H9 (cell line): ENCODE results near the gene CRHR2. TPM values are rescaled to one million over a fixed set of nuclear protein-coding genes. Genes with fewer than 3 reads are reported as not detected.

Experiments
- DNase-seq: peaks from one replicate; pipeline ENCODE4 v3.0.0-alpha.2; 2017
- H2AFZ ChIP-seq: one replicate; pipeline ENCODE4 v1.6.1; 2013; ENCODE audit warnings: mild to moderate bottlenecking, low read length, control low read depth, moderate library complexity
- H2AK5ac ChIP-seq: 2 replicates; pipeline ENCODE4 v1.6.1; 2013; ENCODE audit warnings: low read length, control low read depth, mixed read lengths; ENCODE audit not compliant: insufficient read length
- H2BK120ac ChIP-seq: one replicate; pipeline ENCODE4 v1.6.1; 2013; ENCODE audit warnings: low read depth, mild to moderate bottlenecking, low read length, control low read depth, inconsistent platforms; ENCODE audit not compliant: poor library complexity, severe bottlenecking
- H2BK12ac ChIP-seq: 2 replicates; pipeline ENCODE4 v1.6.1; 2013; ENCODE audit warnings: low read length, control low read depth, mixed read lengths, low read depth; ENCODE audit not compliant: insufficient read length
- H2BK15ac ChIP-seq: 2 replicates; pipeline ENCODE4 v1.6.1; 2013; ENCODE audit warnings: low read depth, low read length, control low read depth
- H2BK20ac ChIP-seq: one replicate; pipeline ENCODE4 v1.6.1; 2013; ENCODE audit warnings: low read depth, mild to moderate bottlenecking, low read length, control low read depth, inconsistent platforms; ENCODE audit not compliant: poor library complexity, severe bottlenecking
- H2BK5ac ChIP-seq: 2 replicates; pipeline ENCODE4 v1.6.1; 2013; ENCODE audit warnings: low read length, control low read depth, mixed read lengths; ENCODE audit not compliant: insufficient read length
- H3K14ac ChIP-seq: 2 replicates; pipeline ENCODE4 v1.6.1; 2013; ENCODE audit warnings: low read length, control low read depth; ENCODE audit not compliant: insufficient read depth
- H3K18ac ChIP-seq: 2 replicates; pipeline ENCODE4 v1.6.1; 2013; ENCODE audit warnings: low read depth, mild to moderate bottlenecking, mixed read lengths, low read length, control low read depth; ENCODE audit not compliant: insufficient read length
- H3K23ac ChIP-seq: 2 replicates; pipeline ENCODE4 v1.6.1; 2013; ENCODE audit warnings: low read length, control low read depth, mixed read lengths, low read depth; ENCODE audit not compliant: insufficient read length
- H3K23me2 ChIP-seq: 2 replicates; pipeline ENCODE4 v1.6.1; 2013; ENCODE audit warnings: low read depth, mild to moderate bottlenecking, mixed read lengths, low read length, control low read depth; ENCODE audit not compliant: insufficient read length, poor library complexity, severe bottlenecking
- H3K27ac ChIP-seq: 2 replicates; pipeline ENCODE4 v1.5.1; 2013; ENCODE audit warnings: low read length, control low read depth, mixed read lengths, low read depth; ENCODE audit not compliant: insufficient read length
- H3K27me3 ChIP-seq: 2 replicates; pipeline ENCODE4 v1.6.1; 2013; ENCODE audit warnings: low read length, control low read depth, inconsistent platforms; ENCODE audit not compliant: insufficient read depth
- H3K4ac ChIP-seq: 2 replicates; pipeline ENCODE4 v1.6.1; 2013; ENCODE audit warnings: low read depth, mild to moderate bottlenecking, control low read depth, inconsistent platforms, low read length, moderate library complexity
- H3K4me1 ChIP-seq: 2 replicates; pipeline ENCODE4 v1.6.1; 2013; ENCODE audit warnings: low read length, control low read depth, inconsistent platforms; ENCODE audit not compliant: insufficient read depth
- H3K4me2 ChIP-seq: 2 replicates; pipeline ENCODE4 v1.6.1; 2013; ENCODE audit warnings: low read length, control low read depth, mixed read lengths; ENCODE audit not compliant: insufficient read length, insufficient read depth
- H3K56ac ChIP-seq: 2 replicates; pipeline ENCODE4 v1.6.1; 2013; ENCODE audit warnings: low read depth, mild to moderate bottlenecking, mixed read lengths, low read length, control low read depth; ENCODE audit not compliant: insufficient read length
- H3K79me1 ChIP-seq: 2 replicates; pipeline ENCODE4 v1.6.1; 2013; ENCODE audit warnings: low read depth, mild to moderate bottlenecking, moderate library complexity, low read length, control low read depth, inconsistent platforms; ENCODE audit not compliant: insufficient read depth, poor library complexity, severe bottlenecking
- H3K79me2 ChIP-seq: 2 replicates; pipeline ENCODE4 v1.6.1; 2013; ENCODE audit warnings: low read length, control low read depth, inconsistent platforms; ENCODE audit not compliant: insufficient read depth
- H3K9ac ChIP-seq: 2 replicates; pipeline ENCODE4 v1.6.1; 2013; ENCODE audit warnings: low read length, control low read depth, mixed read lengths; ENCODE audit not compliant: insufficient read length; ENCODE audit errors: extremely low read depth
- H3K9me3 ChIP-seq: one replicate; pipeline ENCODE4 v1.6.1; 2013; ENCODE audit warnings: low read depth, low read length, inconsistent platforms; ENCODE audit not compliant: control insufficient read depth
- H3T11ph ChIP-seq: one replicate; pipeline ENCODE4 v1.6.1; 2013; ENCODE audit warnings: mild to moderate bottlenecking, low read length, control low read depth, inconsistent platforms
- H4K20me1 ChIP-seq: one replicate; pipeline ENCODE4 v1.6.1; 2013; ENCODE audit not compliant: control insufficient read depth, insufficient read length, insufficient read depth
- H4K5ac ChIP-seq: 2 replicates; pipeline ENCODE4 v1.6.1; 2013; ENCODE audit warnings: low read depth, mild to moderate bottlenecking, mixed read lengths, low read length, control low read depth; ENCODE audit not compliant: insufficient read length
- H4K8ac ChIP-seq: replicated peaks from 2 replicates; pipeline ENCODE4 v1.6.1; 2013; ENCODE audit warnings: low read length, control low read depth, mixed read lengths, low read depth; ENCODE audit not compliant: insufficient read length
- H4K91ac ChIP-seq: 2 replicates; pipeline ENCODE4 v1.6.1; 2013; ENCODE audit warnings: low read depth, mild to moderate bottlenecking, moderate library complexity, mixed read lengths, low read length, control low read depth; ENCODE audit not compliant: insufficient read length
- H3K27ac Mint-ChIP-seq, 3 experiments: 2 replicates in 2 of 3; 3 replicates in 1 of 3; pipeline ENCODE4 v1.8.0; 2020 to 2021; ENCODE audit warnings: mixed read lengths in 3 of 3, mild to moderate bottlenecking in 1 of 3, moderate library complexity in 1 of 3
- H3K27me3 Mint-ChIP-seq: 2 replicates; pipeline ENCODE4 v1.8.0; 2021; ENCODE audit warnings: low read depth, mild to moderate bottlenecking, moderate library complexity, mixed read lengths
- H3K36me3 Mint-ChIP-seq, 3 experiments: 2 replicates in 2 of 3; 3 replicates in 1 of 3; pipeline ENCODE4 v1.8.0; 2020 to 2021; ENCODE audit warnings: low read depth in 3 of 3, mixed read lengths in 3 of 3; ENCODE audit not compliant: insufficient read depth in 1 of 3
- H3K4me1 Mint-ChIP-seq, 2 experiments: 2 replicates each; pipeline ENCODE4 v1.8.0; 2020; ENCODE audit warnings: mixed read lengths in 2 of 2
- H3K4me3 Mint-ChIP-seq, 2 experiments: 2 replicates in 1 of 2; 3 replicates in 1 of 2; pipeline ENCODE4 v1.8.0; 2020 to 2021; ENCODE audit warnings: mild to moderate bottlenecking in 2 of 2, mixed read lengths in 2 of 2, moderate library complexity in 1 of 2
- H3K9me3 Mint-ChIP-seq, 2 experiments: 2 replicates in 1 of 2; 3 replicates in 1 of 2; pipeline ENCODE4 v1.8.0; 2020; ENCODE audit warnings: mild to moderate bottlenecking in 2 of 2, mixed read lengths in 2 of 2, moderate library complexity in 1 of 2
- CTCF ChIP-seq: fragments of 200-600 bp; sonication (generic); conservative IDR thresholded peaks from 3 replicates; pipeline ENCODE4 v1.8.0; 2021; ENCODE audit warnings: antibody characterized with exemption, mild to moderate bottlenecking
- WGBS: extraction: QIAGEN DNeasy Blood & Tissue Kit; methylation state at CpG from one replicate; pipeline ENCODE4 v1.1.7; 2013; ENCODE audit warnings: missing lambda C conversion rate, low lambda C conversion rate, mixed read lengths; ENCODE audit not compliant: insufficient read length; ENCODE audit errors: extremely low coverage; 5-methylcytosine and 5-hydroxymethylcytosine counted together
- total RNA-seq: library from RNA; stranded (reverse); gene quantifications from 2 replicates; pipeline ENCODE4 v1.2.1, GENCODE V29; 2021

CRHR2 gene
- total RNA-seq, 1 experiment from 2014 or later: 0.07 TPM

- H3T11ph ChIP-seq: no peak overlapping the region
- no peak overlapping the region for H2BK120ac ChIP-seq
- H3K4me1 Mint-ChIP-seq: peaks cover 48 to 56% of the 10 kb centered on the region in 2 experiments
- H3K27me3 ChIP-seq: no peaks in the 10 kb centered on the region
- H3K79me2 ChIP-seq: no peaks in the 10 kb centered on the region
- H3K27ac ChIP-seq: no peak overlapping the region
- H2BK20ac ChIP-seq: no peak overlapping the region
- H2BK15ac ChIP-seq: no peak overlapping the region
- H3K18ac ChIP-seq: no peak overlapping the region
- peaks cover 3% of the 10 kb centered on the region; the same call in 1 of the 2 replicates for H3K4me1 ChIP-seq
- no peak overlapping the region for H3K9ac ChIP-seq
- no peak overlapping the region for H3K4me3 Mint-ChIP-seq
- no peak overlapping the region for H3K4ac ChIP-seq
- no peak overlapping the region for H2BK5ac ChIP-seq
- no peak overlapping the region for H2AFZ ChIP-seq
- H3K79me1 ChIP-seq: no peaks in the 10 kb centered on the region
- H3K27ac Mint-ChIP-seq: no peak overlapping the region
- H4K8ac ChIP-seq: no peak overlapping the region
- no peaks in the 10 kb centered on the region for H3K9me3 Mint-ChIP-seq
- no peak for TF ChIP-seq CTCF
- H2BK12ac ChIP-seq: no peak overlapping the region
- H4K20me1 ChIP-seq: no peaks in the 10 kb centered on the region
- H3K9me3 ChIP-seq: no peaks in the 10 kb centered on the region
- H3K23ac ChIP-seq: no peak overlapping the region
- no peak overlapping the region for H3K14ac ChIP-seq
- no peaks in the 10 kb centered on the region for H3K36me3 Mint-ChIP-seq
- WGBS: no CpG with 5 or more reads among the region's 4 CpGs
- H3K23me2 ChIP-seq: no peaks in the 10 kb centered on the region
- H3K4me2 ChIP-seq: no peak overlapping the region
- no peak for DNase-seq
- H3K27me3 Mint-ChIP-seq: peaks cover 15% of the 10 kb centered on the region; the same call in 1 of the 2 replicates
- no peak overlapping the region for H3K56ac ChIP-seq
- H4K91ac ChIP-seq: no peak overlapping the region
- no peak overlapping the region for H2AK5ac ChIP-seq
- H4K5ac ChIP-seq: no peak overlapping the region
Measured at GRCh38 chr7:30698481-30698880, 16.2 kb upstream of the CRHR2 start.
